Transverse colon (tissue), 4 donors: ENCODE data around the gene PDCD11. TPM values are rescaled to one million over a fixed set of nuclear protein-coding genes. Genes with fewer than 3 reads are reported as not detected.
A peak's percentile ranks its signal among the peaks of the same experiment; 100 is the strongest.
"Not testable (repeated sequence)": the region's sequence is repeated elsewhere in the genome, so short reads cannot be mapped to it uniquely, and the experiment has no call there.

ENCODE experiments used
- DNase-seq: peaks from one replicate; pipeline ENCODE4 v3.0.0-alpha.2; 2019
- H3K27ac ChIP-seq, 4 donors: fragments of 200-600 bp; sonication (generic); 2 replicates each; pipeline ENCODE4 v1.5.1; 2016 to 2018; ENCODE audit warnings: inconsistent platforms in 4 of 4
- H3K27me3 ChIP-seq: fragments of 200-600 bp; sonication (generic); 2 replicates; pipeline ENCODE4 v1.5.1; 2017; ENCODE audit warnings: inconsistent platforms
- H3K36me3 ChIP-seq, 4 donors: fragments of 200-600 bp; sonication (generic); 2 replicates each; pipeline ENCODE4 v1.5.1; 2017 to 2019; ENCODE audit warnings: inconsistent platforms in 4 of 4
- H3K4me1 ChIP-seq, 4 donors: fragments of 200-600 bp; sonication (generic); 2 replicates each; pipeline ENCODE4 v1.5.1; 2017 to 2020; ENCODE audit warnings: inconsistent platforms in 4 of 4
- H3K4me3 ChIP-seq, 4 donors: fragments of 200-600 bp; sonication (generic); 1 replicate in 1 of 4; 2 replicates in 3 of 4; pipeline versions ENCODE4 v1.5.1 to v1.6.1; 2017 to 2019; ENCODE audit warnings: inconsistent platforms in 4 of 4
- H3K9me3 ChIP-seq, 2 donors: fragments of 200-600 bp; sonication (generic); 2 replicates each; pipeline ENCODE4 v1.5.1; 2017 to 2019; ENCODE audit warnings: inconsistent platforms in 2 of 2
- CTCF ChIP-seq, 5 experiments: fragments of 200-600 bp in 3 of 5; fragments of 450-650 bp in 2 of 5; sonication (generic) in 3 of 5; IDR thresholded peaks; 1 replicate in 2 of 5; 2 replicates in 3 of 5; pipeline ENCODE4 v1.5.1; 2016 to 2017; ENCODE audit warnings: antibody characterized with exemption in 5 of 5, inconsistent platforms in 3 of 5, mild to moderate bottlenecking in 2 of 5, moderate library complexity in 1 of 5
- EP300 ChIP-seq: sonication (generic); formaldehyde crosslinking; IDR thresholded peaks from one replicate; pipeline ENCODE4 v1.6.1; 2017; ENCODE audit warnings: antibody characterized with exemption, low read depth
- POLR2A ChIP-seq: fragments of 450-650 bp; IDR thresholded peaks from one replicate; pipeline ENCODE4 v1.6.1; 2016; ENCODE audit warnings: antibody characterized with exemption, mild to moderate bottlenecking, moderate library complexity
- POLR2AphosphoS5 ChIP-seq, 3 donors: sonication (generic); formaldehyde crosslinking; IDR thresholded peaks; one replicate each; pipeline ENCODE4 v1.6.1; 2016; ENCODE audit warnings: antibody characterized with exemption in 3 of 3
- WGBS, 2 donors: methylation state at CpG; one replicate each; pipeline ENCODE4 v1.1.5; 2018; ENCODE audit warnings: low coverage in 1 of 2; 5-methylcytosine and 5-hydroxymethylcytosine counted together
- in situ Hi-C, 4 donors: fragments of 200-750 bp; cut with MboI; loops; one replicate each; pipeline versions ENCODE4 v1.15.0 to v1.15.1; 2017; ENCODE audit warnings: low sequenced_read_pairs in 3 of 4, low pct_ligation_motif_present in 1 of 4, low pct_unique_long_range_greater_than_20kb in 1 of 4
- intact Hi-C: fragments of 100-400 bp; cut with DNase I; formaldehyde crosslinking; loops from one replicate; pipeline ENCODE4 v1.15.1; 2023; ENCODE audit warnings: low total_unique reads
- total RNA-seq, 4 donors: library from RNA; depleted of rRNA; stranded (reverse); fragments of >200 nt; gene quantifications; one replicate each; pipeline ENCODE4 v1.1.0, GENCODE V29; 2016

The PDCD11 gene
- total RNA-seq, 4 donors from 2014 or later, result 10.1 to 20.0 (median 13.3) TPM

- H3K27me3 ChIP-seq, result no peaks in the 10 kb centered on the region
- no peak within 1 kb of the TSS for H3K4me3 ChIP-seq
- intact Hi-C loops (no loop called here), in situ Hi-C loops (no loop called here)
- no peak for DNase-seq
- H3K27ac ChIP-seq, result no peak within 1 kb of the TSS
- TF ChIP-seq POLR2AphosphoS5 (IDR thresholded peaks at IDR 0.05) (no peak), EP300 (no peak), CTCF (IDR thresholded peaks at IDR 0.05) (no peak), POLR2A (no peak)
- 35% methylated on average over 7 of the region's 7 CpGs; no CpG with 5 or more reads in 1 of the 2 donors for WGBS, 2 donors
- no peaks in the 10 kb centered on the region for H3K36me3 ChIP-seq
- H3K9me3 ChIP-seq, result no peaks in the 10 kb centered on the region
- peaks cover 0 to 4% (median 0%) of the 10 kb centered on the region in 4 donors for H3K4me1 ChIP-seq
Measured at GRCh38 chr10:103479135-103479534, 82.7 kb downstream of the PDCD11 start, which contains the start of gene CALHM3. TSS of gene CALHM3 (minus strand) at chr10:103479240. CDS start at chr10:103479032, 208 bp downstream.

GRCh38 chr10:103480521-103480920, 84.1 kb downstream of the PDCD11 start:
- Histone ChIP-seq H3K36me3 (no peaks in the 10 kb centered on the region), H3K4me1 (peaks cover 0 to 4% (median 3%) of the 10 kb centered on the region in 4 donors), H3K9me3 (no peaks in the 10 kb centered on the region), H3K4me3 (no peak overlapping the region), H3K27ac (no peak overlapping the region), H3K27me3 (no peaks in the 10 kb centered on the region)
- DNase-seq, result no peak
- TF ChIP-seq EP300 (no peak), POLR2AphosphoS5 (IDR thresholded peaks at IDR 0.05) (no peak), CTCF (IDR thresholded peaks at IDR 0.05) (no peak), POLR2A (no peak)
- WGBS, 2 donors, result 33 to 83% methylated on average over 1 to 5 of the region's 5 CpGs
- intact Hi-C loops (loop anchor here (2.0 kb wide), 1 partner anchor 64 kb away; no protein-coding TSS in a partner anchor), in situ Hi-C loops (loop anchor here in 2 of 4 donors (10.0 kb wide), 2 partner anchors 56 to 66 kb away; no protein-coding TSS in a partner anchor)

GRCh38 chr10:103481974-103482531, 85.6 kb downstream of the PDCD11 start:
- Histone ChIP-seq H3K36me3 (no peaks in the 10 kb centered on the region), H3K27ac (no peak overlapping the region), H3K4me3 (no peak overlapping the region), H3K27me3 (no peaks in the 10 kb centered on the region), H3K9me3 (no peaks in the 10 kb centered on the region), H3K4me1 (peaks cover 0 to 14% (median 4%) of the 10 kb centered on the region in 4 donors)
- TF ChIP-seq EP300 (no peak), CTCF (IDR thresholded peaks at IDR 0.05) (peak; percentile 52 to 62 (median 54)), POLR2AphosphoS5 (IDR thresholded peaks at IDR 0.05) (no peak), POLR2A (no peak)
- intact Hi-C loops, result loop anchor here (2.0 kb wide), 1 partner anchor 65 kb away; no protein-coding TSS in a partner anchor
- WGBS, 2 donors, result 57 to 60% methylated on average over 7 to 12 of the region's 12 CpGs
- in situ Hi-C loops, result loop anchor here in 2 of 4 donors (10.0 kb wide), 2 partner anchors 57 to 67 kb away; no protein-coding TSS in a partner anchor
- DNase-seq, result no peak

- H3K4me3 ChIP-seq, H3K27me3 ChIP-seq, H3K9me3 ChIP-seq, DNase-seq, intact Hi-C loops, H3K36me3 ChIP-seq: not testable (repeated sequence)
- Histone ChIP-seq H3K27ac (peak overlapping the region in 1 of 4 donors; percentile 47), H3K4me1 (peaks cover 0 to 16% (median 2%) of the 10 kb centered on the region in 4 donors)
- TF ChIP-seq POLR2AphosphoS5 (IDR thresholded peaks at IDR 0.05), result peak in 1 of 3 donors; percentile 24
- in situ Hi-C loops, result loop anchor here in 3 of 4 donors (5.0 to 10.0 kb wide), 3 partner anchors 62 to 72 kb away; no protein-coding TSS in a partner anchor
- WGBS, 2 donors, result 41 to 78% methylated on average over 5 to 8 of the region's 8 CpGs
Measured at GRCh38 chr10:103486635-103487409, 90.4 kb downstream of the PDCD11 start.
